Tibial nerve (tissue), 4 donors: ENCODE data around the gene IL17B. TPM values are rescaled to one million over a fixed set of nuclear protein-coding genes. Genes with fewer than 3 reads are reported as not detected.

ENCODE experiments used
- DNase-seq, 2 donors: peaks; one replicate each; pipeline ENCODE4 v3.0.0-alpha.2; 2019; ENCODE audit warnings: low spot score in 2 of 2
- H3K27ac ChIP-seq, 4 donors: fragments of 200-600 bp; sonication (generic) in 3 of 4; one replicate each; pipeline ENCODE4 v1.5.1; 2017 to 2019; ENCODE audit warnings: mild to moderate bottlenecking in 1 of 4
- H3K27me3 ChIP-seq, 2 donors: fragments of 200-600 bp; sonication (generic) in 1 of 2; one replicate each; pipeline versions ENCODE4 v1.5.1 to v1.6.0; 2017 to 2019
- H3K36me3 ChIP-seq, 3 donors: fragments of 200-600 bp; sonication (generic); one replicate each; pipeline ENCODE4 v1.5.1; 2018 to 2019
- H3K4me1 ChIP-seq, 4 donors: fragments of 200-600 bp; sonication (generic) in 3 of 4; one replicate each; pipeline ENCODE4 v1.5.1; 2017 to 2019
- H3K4me3 ChIP-seq, 4 donors: fragments of 200-600 bp; sonication (generic) in 3 of 4; one replicate each; pipeline ENCODE4 v1.5.1; 2017 to 2019; ENCODE audit warnings: mild to moderate bottlenecking in 1 of 4, moderate library complexity in 1 of 4
- H3K9me3 ChIP-seq, 4 donors: fragments of 200-600 bp; sonication (generic) in 3 of 4; one replicate each; pipeline ENCODE4 v1.5.1; 2017 to 2019
- EP300 ChIP-seq, 2 donors: sonication (generic); formaldehyde crosslinking; IDR thresholded peaks; one replicate each; pipeline ENCODE4 v1.6.1; 2017; ENCODE audit warnings: antibody characterized with exemption in 2 of 2, mild to moderate bottlenecking in 1 of 2
- POLR2A ChIP-seq, 2 donors: fragments of 450-650 bp; IDR thresholded peaks; one replicate each; pipeline ENCODE4 v1.6.1; 2017; ENCODE audit warnings: antibody characterized with exemption in 2 of 2, mild to moderate bottlenecking in 2 of 2, moderate library complexity in 2 of 2
- WGBS, 2 donors: methylation state at CpG; one replicate each; pipeline ENCODE4 v1.1.5; 2018; 5-methylcytosine and 5-hydroxymethylcytosine counted together
- total RNA-seq, 4 donors: library from RNA; depleted of rRNA; stranded (reverse); fragments of >200 nt; gene quantifications; one replicate each; pipeline ENCODE4 v1.1.0, GENCODE V29; 2016
- TF ChIP-seq, protein P1 (sequence below), 5 experiments: fragments of 200-600 bp in 3 of 5; fragments of 450-650 bp in 2 of 5; sonication (generic) in 3 of 5; IDR thresholded peaks; one replicate each; pipeline ENCODE4 v1.5.1; 2016 to 2019; ENCODE audit warnings: antibody characterized with exemption in 5 of 5, mild to moderate bottlenecking in 3 of 5, moderate library complexity in 2 of 5

Gene IL17B
- total RNA-seq, 4 donors from 2014 or later, result 22.8 to 109 (median 80.7) TPM

DNA sequence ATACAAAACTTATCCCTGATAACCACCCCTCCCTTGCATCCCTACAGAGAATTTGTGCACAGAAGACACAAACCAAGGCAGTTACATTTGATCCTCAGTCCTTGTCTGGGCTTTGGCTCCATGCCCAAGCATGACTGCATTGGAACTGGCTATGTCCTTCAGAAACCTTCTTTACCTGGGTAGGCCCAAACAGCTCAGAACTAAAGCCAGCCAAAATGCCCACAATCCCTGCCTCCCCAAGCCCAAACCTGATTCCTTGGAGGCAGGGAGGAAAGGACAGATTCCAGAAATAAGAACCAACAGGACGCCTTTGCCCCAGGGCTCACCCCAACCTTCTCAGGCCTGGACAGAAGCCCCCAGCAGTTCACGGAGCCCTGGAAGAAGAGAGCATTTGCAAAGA is 8.2 kb downstream of the IL17B start:
- no peak for DNase-seq
- no peaks in the 10 kb centered on the region for H3K9me3 ChIP-seq
- H3K4me1 ChIP-seq, result peaks cover 0 to 12% (median 3%) of the 10 kb centered on the region in 4 donors
- H3K27ac ChIP-seq, result no peak overlapping the region
- 64 to 77% methylated on average over 2 of the region's 2 CpGs for WGBS, 2 donors
- H3K27me3 ChIP-seq, result no peaks in the 10 kb centered on the region
- H3K36me3 ChIP-seq, result peaks cover 0 to 6% (median 0%) of the 10 kb centered on the region in 3 donors
- TF ChIP-seq, protein P1, sequence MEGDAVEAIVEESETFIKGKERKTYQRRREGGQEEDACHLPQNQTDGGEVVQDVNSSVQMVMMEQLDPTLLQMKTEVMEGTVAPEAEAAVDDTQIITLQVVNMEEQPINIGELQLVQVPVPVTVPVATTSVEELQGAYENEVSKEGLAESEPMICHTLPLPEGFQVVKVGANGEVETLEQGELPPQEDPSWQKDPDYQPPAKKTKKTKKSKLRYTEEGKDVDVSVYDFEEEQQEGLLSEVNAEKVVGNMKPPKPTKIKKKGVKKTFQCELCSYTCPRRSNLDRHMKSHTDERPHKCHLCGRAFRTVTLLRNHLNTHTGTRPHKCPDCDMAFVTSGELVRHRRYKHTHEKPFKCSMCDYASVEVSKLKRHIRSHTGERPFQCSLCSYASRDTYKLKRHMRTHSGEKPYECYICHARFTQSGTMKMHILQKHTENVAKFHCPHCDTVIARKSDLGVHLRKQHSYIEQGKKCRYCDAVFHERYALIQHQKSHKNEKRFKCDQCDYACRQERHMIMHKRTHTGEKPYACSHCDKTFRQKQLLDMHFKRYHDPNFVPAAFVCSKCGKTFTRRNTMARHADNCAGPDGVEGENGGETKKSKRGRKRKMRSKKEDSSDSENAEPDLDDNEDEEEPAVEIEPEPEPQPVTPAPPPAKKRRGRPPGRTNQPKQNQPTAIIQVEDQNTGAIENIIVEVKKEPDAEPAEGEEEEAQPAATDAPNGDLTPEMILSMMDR (IDR thresholded peaks at IDR 0.05), result no peak
- TF ChIP-seq POLR2A (IDR thresholded peaks at IDR 0.05), result no peak
- no peak for TF ChIP-seq EP300 (IDR thresholded peaks at IDR 0.05)
- no peak overlapping the region for H3K4me3 ChIP-seq

DNA sequence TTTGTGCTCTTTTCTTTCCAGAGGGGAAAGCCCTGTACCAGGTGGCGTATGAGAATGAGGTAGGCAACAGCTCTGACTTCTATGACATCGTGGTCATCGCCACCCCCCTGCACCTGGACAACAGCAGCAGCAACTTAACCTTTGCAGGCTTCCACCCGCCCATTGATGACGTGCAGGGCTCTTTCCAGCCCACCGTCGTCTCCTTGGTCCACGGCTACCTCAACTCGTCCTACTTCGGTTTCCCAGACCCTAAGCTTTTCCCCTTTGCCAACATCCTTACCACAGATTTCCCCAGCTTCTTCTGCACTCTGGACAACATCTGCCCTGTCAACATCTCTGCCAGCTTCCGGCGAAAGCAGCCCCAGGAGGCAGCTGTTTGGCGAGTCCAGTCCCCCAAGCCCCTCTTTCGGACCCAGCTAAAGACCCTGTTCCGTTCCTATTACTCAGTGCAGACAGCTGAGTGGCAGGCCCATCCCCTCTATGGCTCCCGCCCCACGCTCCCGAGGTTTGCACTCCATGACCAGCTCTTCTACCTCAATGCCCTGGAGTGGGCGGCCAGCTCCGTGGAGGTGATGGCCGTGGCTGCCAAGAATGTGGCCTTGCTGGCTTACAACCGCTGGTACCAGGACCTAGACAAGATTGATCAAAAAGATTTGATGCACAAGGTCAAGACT is 11.0 kb downstream of the IL17B start:
- Histone ChIP-seq H3K27me3 (no peaks in the 10 kb centered on the region), H3K27ac (no peak overlapping the region), H3K36me3 (peaks cover 0 to 6% (median 0%) of the 10 kb centered on the region in 3 donors), H3K4me1 (peaks cover 0 to 12% (median 3%) of the 10 kb centered on the region in 4 donors), H3K9me3 (no peaks in the 10 kb centered on the region), H3K4me3 (no peak overlapping the region)
- TF ChIP-seq, protein P1 (IDR thresholded peaks at IDR 0.05), result no peak
- TF ChIP-seq POLR2A (IDR thresholded peaks at IDR 0.05), result no peak
- TF ChIP-seq EP300 (IDR thresholded peaks at IDR 0.05), result no peak
- no peak for DNase-seq
- WGBS, 2 donors, result 90 to 91% methylated on average over 22 of the region's 22 CpGs

DNA sequence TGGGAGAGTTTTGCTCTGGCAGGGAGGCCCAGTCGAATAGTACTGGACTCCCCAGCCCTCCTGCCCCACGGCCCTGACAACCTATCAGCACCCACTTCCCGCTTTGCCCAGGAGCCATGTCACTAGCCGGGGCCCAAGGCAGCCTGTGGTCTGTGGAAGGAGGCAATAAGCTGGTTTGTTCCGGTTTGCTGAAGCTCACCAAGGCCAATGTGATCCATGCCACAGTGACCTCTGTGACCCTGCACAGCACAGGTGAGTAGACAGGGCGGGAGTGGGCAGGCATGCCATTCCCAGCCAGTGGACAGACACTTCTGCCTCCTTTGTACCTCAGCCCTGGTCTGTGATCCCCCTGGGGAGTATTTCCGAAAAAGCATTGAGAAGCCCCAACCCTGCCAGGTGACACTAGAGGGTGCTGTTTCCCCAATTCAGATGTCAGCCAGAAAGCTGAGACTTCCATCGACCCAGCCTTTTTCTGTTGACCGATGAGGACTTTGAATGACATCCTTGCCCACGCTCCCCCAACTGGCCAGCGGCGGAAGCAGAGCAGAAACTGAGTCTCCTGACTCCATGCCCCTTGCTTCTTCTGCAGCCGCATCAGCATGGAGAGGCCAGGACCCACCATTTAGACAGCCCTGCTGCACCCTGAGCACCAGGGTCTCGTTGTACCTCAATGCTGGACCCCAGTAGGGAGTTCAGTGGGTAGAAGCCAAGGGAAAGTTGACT is 11.7 kb downstream of the IL17B start:
- H3K4me1 ChIP-seq, result peaks cover 0 to 12% (median 3%) of the 10 kb centered on the region in 4 donors
- H3K9me3 ChIP-seq, result no peaks in the 10 kb centered on the region
- TF ChIP-seq POLR2A (IDR thresholded peaks at IDR 0.05) (no peak), EP300 (IDR thresholded peaks at IDR 0.05) (no peak)
- TF ChIP-seq, protein P1 (IDR thresholded peaks at IDR 0.05), result peak; percentile 75 to 84 (median 77)
- DNase-seq, result peak; percentile 41 to 63
- no peak overlapping the region for H3K4me3 ChIP-seq
- H3K36me3 ChIP-seq, result peaks cover 0 to 6% (median 0%) of the 10 kb centered on the region in 3 donors
- H3K27me3 ChIP-seq, result no peaks in the 10 kb centered on the region
- 37 to 42% methylated on average over 14 of the region's 14 CpGs for WGBS, 2 donors
- no peak overlapping the region for H3K27ac ChIP-seq

DNA sequence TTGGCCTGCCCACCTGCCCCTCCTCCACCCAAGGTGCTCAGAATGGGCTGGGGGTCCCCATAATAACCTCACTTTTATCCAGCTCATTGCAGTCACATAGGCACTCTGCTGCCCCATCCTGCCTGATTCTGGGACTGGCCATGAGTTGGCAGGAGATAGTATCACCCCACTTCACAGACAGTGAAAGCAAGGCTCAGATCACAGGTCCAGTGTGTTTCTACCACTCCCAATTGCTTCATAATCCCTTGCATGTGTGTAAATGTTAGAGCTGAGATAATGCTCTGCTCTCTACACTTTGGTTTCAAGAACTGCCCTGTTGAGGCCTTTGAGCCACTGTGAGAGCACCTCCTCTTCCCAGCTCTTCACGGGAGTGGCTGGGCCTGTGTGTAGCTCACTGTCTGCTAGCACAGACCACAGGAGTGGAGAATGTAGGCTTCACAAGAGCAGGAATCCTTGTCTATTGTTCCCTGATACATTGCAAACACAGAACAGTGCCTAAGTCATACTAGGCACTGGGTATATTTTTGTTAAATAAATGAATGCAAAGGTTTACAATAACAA is 12.8 kb downstream of the IL17B start:
- DNase-seq, result no peak
- 63 to 68% methylated on average over 1 of the region's 1 CpG for WGBS, 2 donors
- TF ChIP-seq EP300 (IDR thresholded peaks at IDR 0.05) (no peak), POLR2A (IDR thresholded peaks at IDR 0.05) (no peak)
- TF ChIP-seq, protein P1 (IDR thresholded peaks at IDR 0.05), result no peak

DNA sequence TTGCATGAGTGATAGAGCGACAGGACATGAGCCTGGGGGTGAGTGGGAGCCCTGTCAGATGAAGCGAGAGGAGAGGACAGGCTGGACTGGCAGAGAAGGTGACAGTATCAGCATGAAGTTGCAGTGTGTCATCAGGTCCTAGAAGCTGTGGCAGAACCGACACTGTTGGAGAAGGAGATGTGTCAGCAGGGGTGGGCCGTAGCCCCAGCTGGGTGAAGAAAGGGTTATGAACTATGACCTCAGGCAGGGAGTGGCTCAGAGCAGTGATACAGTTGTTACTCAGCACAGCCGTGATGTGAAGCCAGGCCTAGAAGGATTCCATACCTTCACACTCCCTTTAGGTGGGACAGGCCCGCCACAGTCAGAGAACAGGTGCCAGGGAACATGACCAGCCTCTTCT is 13.7 kb downstream of the IL17B start:
- Histone ChIP-seq H3K36me3 (peaks cover 0 to 6% (median 0%) of the 10 kb centered on the region in 3 donors), H3K4me3 (no peak overlapping the region), H3K9me3 (no peaks in the 10 kb centered on the region), H3K4me1 (peaks cover 0 to 7% (median 3%) of the 10 kb centered on the region in 4 donors), H3K27ac (no peak overlapping the region), H3K27me3 (no peaks in the 10 kb centered on the region)
- DNase-seq, result no peak
- WGBS, 2 donors, result 80 to 95% methylated on average over 6 of the region's 6 CpGs
- TF ChIP-seq, protein P1 (IDR thresholded peaks at IDR 0.05), result no peak
- no peak for TF ChIP-seq POLR2A (IDR thresholded peaks at IDR 0.05)
- no peak for TF ChIP-seq EP300 (IDR thresholded peaks at IDR 0.05)

More for the DNA sequence above, 12.8 kb downstream of the IL17B start:
- Histone ChIP-seq H3K9me3 (no peaks in the 10 kb centered on the region), H3K36me3 (peaks cover 0 to 6% (median 0%) of the 10 kb centered on the region in 3 donors), H3K27me3 (no peaks in the 10 kb centered on the region), H3K27ac (no peak overlapping the region), H3K4me3 (no peak overlapping the region), H3K4me1 (peaks cover 0 to 9% (median 3%) of the 10 kb centered on the region in 4 donors)
